IPS-15b (cell line): Measurements from ENCODE around the gene OCRL.
"Not testable (repeated sequence)": the region's sequence is repeated elsewhere in the genome, so short reads cannot be mapped to it uniquely, and the experiment has no call there.

Experiments
- H3K27me3 ChIP-seq: one replicate; pipeline ENCODE4 v1.6.1; 2013; ENCODE audit warnings: low read length; ENCODE audit not compliant: control insufficient read depth, insufficient read depth
- H3K36me3 ChIP-seq: one replicate; pipeline ENCODE4 v1.6.1; 2013; ENCODE audit warnings: low read length; ENCODE audit not compliant: control insufficient read depth, insufficient read depth
- H3K4me1 ChIP-seq: one replicate; pipeline ENCODE4 v1.6.1; 2013; ENCODE audit warnings: mild to moderate bottlenecking, low read length; ENCODE audit not compliant: control insufficient read depth, insufficient read depth
- H3K4me3 ChIP-seq: one replicate; pipeline ENCODE4 v1.5.1; 2013; ENCODE audit warnings: low read depth, low read length
- H3K9ac ChIP-seq: one replicate; pipeline ENCODE4 v1.6.1; 2013; ENCODE audit warnings: low read depth, mild to moderate bottlenecking, low read length
- H3K9me3 ChIP-seq: one replicate; pipeline ENCODE4 v1.6.1; 2013; ENCODE audit warnings: mild to moderate bottlenecking, low read length; ENCODE audit not compliant: control insufficient read depth, insufficient read depth

Gene OCRL

GRCh38 chrX:129544780-129545179 lies 4.7 kb downstream of the OCRL start:
- Histone ChIP-seq H3K27me3 (no peaks in the 10 kb centered on the region), H3K9ac (no peak overlapping the region), H3K9me3 (no peaks in the 10 kb centered on the region), H3K4me3 (no peak overlapping the region), H3K36me3 (no peaks in the 10 kb centered on the region), H3K4me1 (peaks cover 6% of the 10 kb centered on the region)

GRCh38 chrX:129545408-129545807 lies 5.3 kb downstream of the OCRL start:
- H3K27me3 ChIP-seq = no peaks in the 10 kb centered on the region
- no peaks in the 10 kb centered on the region for H3K36me3 ChIP-seq
- H3K4me3 ChIP-seq = no peak overlapping the region
- H3K9ac ChIP-seq = no peak overlapping the region
- no peaks in the 10 kb centered on the region for H3K9me3 ChIP-seq
- peaks cover 6% of the 10 kb centered on the region for H3K4me1 ChIP-seq

DNA sequence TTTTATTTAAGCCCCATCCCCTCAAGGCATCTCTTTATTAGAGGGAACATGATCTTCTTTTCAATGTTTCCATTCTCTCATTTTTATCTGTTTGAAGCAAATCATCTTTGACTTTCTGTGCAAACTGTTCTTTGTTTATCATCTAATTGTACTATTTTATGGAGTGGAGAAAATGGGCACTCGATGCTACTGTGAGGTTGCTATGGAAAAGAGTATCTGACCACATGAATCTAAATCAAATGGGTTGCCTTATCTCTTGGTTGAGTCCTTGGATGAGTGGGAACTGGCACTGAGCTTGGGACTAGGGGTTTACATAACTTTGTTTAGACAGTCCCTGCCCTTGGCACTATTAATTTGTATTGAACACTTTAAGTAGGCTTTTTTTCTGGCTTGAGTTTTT lies 9.1 kb downstream of the OCRL start:
- Histone ChIP-seq H3K4me1 (no peaks in the 10 kb centered on the region), H3K9me3 (no peaks in the 10 kb centered on the region), H3K36me3 (no peaks in the 10 kb centered on the region), H3K9ac (no peak overlapping the region), H3K27me3 (no peaks in the 10 kb centered on the region), H3K4me3 (no peak overlapping the region)

GRCh38 chrX:129553619-129554288 lies 13.7 kb downstream of the OCRL start:
- no peaks in the 10 kb centered on the region for H3K4me1 ChIP-seq
- peaks cover 11% of the 10 kb centered on the region for H3K36me3 ChIP-seq
- H3K27me3 ChIP-seq = no peaks in the 10 kb centered on the region
- H3K4me3 ChIP-seq = no peak overlapping the region
- no peak overlapping the region for H3K9ac ChIP-seq
- no peaks in the 10 kb centered on the region for H3K9me3 ChIP-seq

GRCh38 chrX:129554816-129555215 lies 14.8 kb downstream of the OCRL start:
- H3K4me1 ChIP-seq, H3K9me3 ChIP-seq, H3K27me3 ChIP-seq, H3K4me3 ChIP-seq, H3K9ac ChIP-seq: not testable (repeated sequence)
- peaks cover 18% of the 10 kb centered on the region for H3K36me3 ChIP-seq

DNA sequence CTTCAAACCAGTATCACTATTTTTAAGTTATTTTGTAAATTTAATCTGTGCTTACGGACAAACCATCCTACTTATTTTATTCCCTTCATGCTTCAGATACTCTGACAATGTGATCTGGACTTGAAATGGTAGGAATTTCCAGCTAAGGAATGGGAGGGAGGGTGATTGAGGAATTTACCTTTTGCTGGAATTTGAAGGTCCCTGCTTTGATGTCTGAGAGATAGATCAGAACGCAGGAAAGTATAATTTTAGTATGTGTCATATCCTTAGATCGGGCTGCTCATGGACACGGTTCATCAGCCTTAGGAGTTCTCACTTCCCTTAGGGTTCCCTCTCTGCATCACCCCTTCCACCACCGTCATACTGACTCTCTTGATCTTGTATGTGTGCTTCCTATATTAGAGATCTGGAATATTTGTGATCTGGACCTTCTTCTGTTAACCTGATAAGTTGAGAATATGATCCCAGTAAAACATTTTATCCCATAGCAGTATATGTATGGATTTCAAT lies 16.8 kb downstream of the OCRL start:
- Histone ChIP-seq H3K9ac (no peak overlapping the region), H3K36me3 (peaks cover 18% of the 10 kb centered on the region), H3K27me3 (no peaks in the 10 kb centered on the region), H3K4me3 (no peak overlapping the region), H3K9me3 (no peaks in the 10 kb centered on the region), H3K4me1 (no peaks in the 10 kb centered on the region)

DNA sequence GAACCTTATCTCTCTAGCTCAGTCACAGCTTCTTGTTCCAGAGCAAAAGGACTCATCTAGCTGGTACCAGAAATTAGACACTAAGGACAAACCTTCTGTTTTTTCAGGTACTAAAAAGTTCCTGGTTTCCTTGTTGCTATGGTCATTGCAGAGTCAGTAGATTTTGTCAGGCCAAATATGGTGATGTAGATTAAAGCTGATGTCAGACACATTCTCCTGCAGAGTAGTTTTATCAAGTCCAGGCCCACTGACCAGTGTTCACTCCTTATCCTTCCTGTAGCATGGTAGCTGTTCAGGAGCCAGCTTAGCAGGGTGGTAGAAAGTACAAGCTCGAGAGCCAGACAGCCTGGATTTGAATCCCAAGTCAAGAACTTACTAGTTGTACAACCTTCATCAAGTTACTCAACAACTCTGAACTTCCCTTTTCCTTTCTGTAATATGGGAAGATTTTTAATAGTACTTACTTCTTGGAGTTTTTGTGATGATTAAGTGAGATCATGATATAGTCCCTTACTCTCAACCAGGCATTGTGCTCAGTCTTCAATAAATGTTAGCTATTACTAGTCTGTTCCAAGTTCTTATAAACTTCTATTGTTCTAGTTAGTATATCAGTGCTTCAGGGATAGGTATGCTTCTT lies 17.9 kb downstream of the OCRL start:
- no peak overlapping the region for H3K4me3 ChIP-seq
- H3K36me3 ChIP-seq = peaks cover 28% of the 10 kb centered on the region
- no peaks in the 10 kb centered on the region for H3K9me3 ChIP-seq
- H3K4me1 ChIP-seq = no peaks in the 10 kb centered on the region
- H3K9ac ChIP-seq = no peak overlapping the region
- no peaks in the 10 kb centered on the region for H3K27me3 ChIP-seq

DNA sequence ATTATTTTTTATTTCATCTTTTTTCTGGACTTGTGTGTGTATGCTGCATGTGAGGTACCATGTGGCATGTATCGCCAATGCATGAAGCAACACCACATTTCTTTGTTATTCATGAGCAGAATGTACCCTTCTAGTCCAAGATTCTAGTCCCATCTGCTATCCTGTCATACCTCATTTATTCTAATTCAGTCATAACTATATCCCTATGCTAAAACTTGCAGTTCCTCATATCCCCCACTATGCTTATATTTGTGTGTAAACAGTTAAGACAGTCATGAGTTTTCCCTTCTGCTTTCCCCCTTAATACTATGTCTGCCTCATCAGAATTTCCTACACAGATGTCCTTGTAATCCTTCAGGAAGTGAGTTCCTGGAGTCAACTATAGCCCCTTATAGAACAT lies 19.7 kb downstream of the OCRL start:
- Histone ChIP-seq H3K36me3 (peaks cover 28% of the 10 kb centered on the region), H3K9me3 (no peaks in the 10 kb centered on the region), H3K9ac (no peak overlapping the region), H3K27me3 (no peaks in the 10 kb centered on the region), H3K4me3 (no peak overlapping the region), H3K4me1 (no peaks in the 10 kb centered on the region)

DNA sequence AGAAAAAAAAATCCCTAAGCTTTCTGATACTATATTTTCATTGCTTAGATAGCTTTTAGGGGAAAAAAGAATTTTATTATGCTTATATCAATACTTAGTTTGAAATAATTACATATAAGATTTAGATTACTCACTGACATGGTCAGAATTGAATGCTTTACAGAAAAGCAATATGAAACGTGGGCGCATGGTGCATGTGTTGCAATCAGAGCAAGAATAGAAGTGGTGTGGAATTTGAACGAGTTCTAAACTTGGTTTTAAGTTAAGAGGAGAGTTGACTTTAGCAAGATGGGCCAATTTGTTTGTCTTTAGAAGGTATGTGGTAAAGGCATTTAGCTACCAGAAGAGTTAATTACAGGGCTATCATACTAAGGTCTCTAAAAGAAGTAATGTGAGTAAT lies 21.4 kb downstream of the OCRL start:
- no peaks in the 10 kb centered on the region for H3K27me3 ChIP-seq
- H3K9me3 ChIP-seq = no peaks in the 10 kb centered on the region
- no peak overlapping the region for H3K4me3 ChIP-seq
- H3K36me3 ChIP-seq = peaks cover 28% of the 10 kb centered on the region
- no peak overlapping the region for H3K9ac ChIP-seq
- no peaks in the 10 kb centered on the region for H3K4me1 ChIP-seq

DNA sequence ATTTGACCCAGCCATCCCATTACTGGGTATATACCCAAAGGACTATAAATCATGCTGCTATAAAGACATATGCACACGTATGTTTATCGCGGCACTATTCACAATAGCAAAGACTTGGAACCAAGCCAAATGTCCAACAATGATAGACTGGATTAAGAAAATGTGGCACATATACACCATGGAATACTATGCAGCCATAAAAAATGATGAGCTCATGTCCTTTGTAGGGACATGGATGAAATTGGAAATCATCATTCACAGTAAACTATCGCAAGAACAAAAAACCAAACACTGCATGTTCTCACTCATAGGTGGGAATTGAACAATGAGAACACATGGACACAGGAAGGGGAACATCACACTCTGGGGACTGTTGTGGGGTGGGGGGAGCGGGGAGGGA lies 24.3 kb downstream of the OCRL start:
- not testable (repeated sequence) for H3K9ac ChIP-seq, H3K4me3 ChIP-seq, H3K9me3 ChIP-seq, H3K4me1 ChIP-seq, H3K27me3 ChIP-seq
- H3K36me3 ChIP-seq = peaks cover 15% of the 10 kb centered on the region

DNA sequence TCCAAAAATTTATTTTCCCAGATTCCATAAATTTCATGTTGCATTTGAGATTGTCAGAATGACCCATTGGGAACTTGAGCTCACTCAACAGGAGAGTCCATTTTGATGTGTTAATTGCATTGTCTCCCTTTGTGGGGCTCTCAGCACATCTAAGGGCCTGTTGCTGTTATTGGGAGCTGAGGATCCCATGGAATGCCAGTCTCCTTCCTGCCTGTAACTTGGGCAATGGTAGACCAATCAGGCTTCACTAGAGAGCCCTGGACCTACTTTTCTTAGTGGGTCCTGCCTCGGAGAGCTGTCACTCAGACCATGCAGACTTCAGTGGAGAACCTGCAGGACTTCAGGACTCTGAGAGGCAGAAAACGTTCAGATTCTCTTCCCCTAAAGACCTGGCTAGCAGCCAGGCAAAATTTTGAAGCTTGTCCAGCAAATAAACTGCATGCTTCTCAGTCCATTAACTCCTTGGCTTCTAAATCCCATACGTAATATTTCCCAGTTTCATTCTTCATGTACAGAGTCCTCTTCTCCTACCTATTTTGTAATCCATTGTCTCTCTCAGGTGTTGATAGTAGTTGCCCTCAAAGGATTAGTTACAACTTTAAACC lies 25.1 kb downstream of the OCRL start:
- no peak overlapping the region for H3K4me3 ChIP-seq
- no peaks in the 10 kb centered on the region for H3K4me1 ChIP-seq
- no peaks in the 10 kb centered on the region for H3K9me3 ChIP-seq
- H3K27me3 ChIP-seq = no peaks in the 10 kb centered on the region
- peaks cover 14% of the 10 kb centered on the region for H3K36me3 ChIP-seq
- no peak overlapping the region for H3K9ac ChIP-seq

GRCh38 chrX:129566073-129566472 lies 26.0 kb downstream of the OCRL start:
- no peak overlapping the region for H3K4me3 ChIP-seq
- H3K4me1 ChIP-seq = no peaks in the 10 kb centered on the region
- no peak overlapping the region for H3K9ac ChIP-seq
- H3K27me3 ChIP-seq = no peaks in the 10 kb centered on the region
- H3K9me3 ChIP-seq = no peaks in the 10 kb centered on the region
- H3K36me3 ChIP-seq = peaks cover 19% of the 10 kb centered on the region
